HG02642 (cell line): ENCODE data around the gene STRN4.

Source experiments
- ATAC-seq: cut with Tn5 transposase; IDR thresholded peaks from one replicate; pipeline ENCODE4 v1.9.1; 2021; ENCODE audit warnings: mild to moderate bottlenecking; ENCODE audit not compliant: unreplicated experiment, poor library complexity

STRN4 gene

DNA sequence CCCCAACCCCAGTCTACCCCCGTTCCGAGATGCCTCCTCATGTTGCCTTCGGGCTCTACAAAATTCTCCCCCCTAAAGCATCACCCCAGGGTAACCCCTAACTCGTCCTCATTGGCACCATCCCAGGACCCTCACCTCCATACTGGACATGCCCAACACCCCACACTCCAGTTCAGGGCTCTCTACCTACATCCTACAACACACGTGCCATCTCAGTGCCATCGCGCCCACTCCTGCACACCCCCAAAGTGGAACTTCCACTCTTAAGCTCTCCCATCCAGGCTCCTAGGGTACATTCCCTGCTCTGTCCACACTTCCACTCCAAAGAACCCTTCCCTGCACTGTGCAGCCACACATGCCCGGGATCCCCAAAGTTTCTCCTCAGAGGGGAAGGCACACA is 1.2 kb downstream of the STRN4 start:
- ATAC-seq: no peak

DNA sequence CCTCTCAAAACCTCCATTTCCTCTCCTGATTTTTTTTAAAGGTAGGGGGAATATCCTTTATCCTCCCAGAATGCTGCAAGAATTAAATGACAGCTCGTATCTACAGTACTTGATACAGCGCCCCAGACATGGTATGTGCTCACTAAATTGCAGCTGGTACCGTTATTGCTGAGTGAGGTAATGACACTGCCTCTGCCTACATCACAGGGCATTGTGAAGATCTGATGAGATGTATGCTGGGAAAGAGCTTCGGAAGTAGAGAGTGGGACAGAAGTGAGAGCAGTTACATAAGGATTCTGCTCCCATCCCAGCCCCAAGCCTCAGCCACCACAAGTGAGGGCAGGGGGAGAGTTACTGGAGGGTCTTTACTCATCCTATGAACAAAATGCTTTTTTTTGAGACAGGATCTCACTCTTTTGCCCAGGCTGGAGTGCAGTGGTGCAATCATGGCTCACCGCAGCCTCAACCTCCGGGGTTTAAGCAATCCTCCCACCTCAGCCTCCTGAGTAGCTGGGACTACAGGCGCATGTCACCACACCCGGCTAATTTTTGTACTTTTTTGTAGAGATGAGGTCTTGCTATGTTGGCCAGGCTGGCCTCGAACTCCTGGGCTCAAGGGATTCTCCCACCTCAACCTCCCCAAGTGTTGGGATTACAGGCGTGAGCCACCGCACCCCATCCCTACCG is 2.1 kb downstream of the STRN4 start:
- ATAC-seq: no peak

GRCh38 chr19:46742926-46743480 is 3.2 kb downstream of the STRN4 start:
- no peak for ATAC-seq

- ATAC-seq: no peak
Measured at GRCh38 chr19:46741447-46741846, 4.8 kb downstream of the STRN4 start.

GRCh38 chr19:46739290-46739771 is 6.9 kb downstream of the STRN4 start:
- no peak for ATAC-seq

- ATAC-seq: no peak
Measured at GRCh38 chr19:46737761-46738171, 8.5 kb downstream of the STRN4 start.

GRCh38 chr19:46737298-46737654 is 9.0 kb downstream of the STRN4 start:
- no peak for ATAC-seq

DNA sequence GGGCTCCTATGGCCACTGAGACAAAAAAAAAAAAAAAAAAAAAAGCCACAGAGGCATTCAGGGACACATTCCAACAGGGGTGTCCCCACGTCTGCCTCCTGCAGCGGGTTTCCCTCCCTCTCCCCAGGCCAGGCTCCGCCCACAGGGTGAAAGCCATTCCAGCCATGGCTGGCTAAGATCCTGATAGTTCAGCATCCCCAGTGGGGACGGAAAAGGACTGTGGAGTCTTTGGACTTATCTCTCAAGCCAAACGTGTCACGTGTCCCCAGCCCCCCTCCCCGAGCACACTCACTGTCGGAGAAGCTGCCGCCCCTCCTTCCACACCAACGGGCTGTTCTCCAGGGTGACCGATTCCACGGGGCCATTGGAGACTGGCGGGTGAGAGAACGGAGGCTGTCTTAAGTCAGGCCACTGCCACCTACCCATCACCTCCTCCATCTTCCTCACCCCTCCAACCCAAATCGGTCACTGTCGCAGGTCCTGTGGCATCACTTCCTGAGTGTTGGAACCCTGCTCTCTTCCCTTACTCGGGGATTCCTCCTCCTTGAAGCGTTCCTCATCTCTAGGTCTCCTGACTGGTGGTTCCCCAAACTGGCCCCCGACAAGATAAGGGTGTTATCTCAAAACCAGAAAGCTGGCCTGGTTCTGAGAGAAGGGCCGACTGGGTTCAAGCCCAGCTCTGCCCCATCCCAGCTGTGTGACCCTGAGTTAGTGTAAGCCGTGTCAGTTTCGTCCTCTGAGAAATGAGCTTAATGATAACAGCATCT is 9.5 kb downstream of the STRN4 start:
- no peak for ATAC-seq

DNA sequence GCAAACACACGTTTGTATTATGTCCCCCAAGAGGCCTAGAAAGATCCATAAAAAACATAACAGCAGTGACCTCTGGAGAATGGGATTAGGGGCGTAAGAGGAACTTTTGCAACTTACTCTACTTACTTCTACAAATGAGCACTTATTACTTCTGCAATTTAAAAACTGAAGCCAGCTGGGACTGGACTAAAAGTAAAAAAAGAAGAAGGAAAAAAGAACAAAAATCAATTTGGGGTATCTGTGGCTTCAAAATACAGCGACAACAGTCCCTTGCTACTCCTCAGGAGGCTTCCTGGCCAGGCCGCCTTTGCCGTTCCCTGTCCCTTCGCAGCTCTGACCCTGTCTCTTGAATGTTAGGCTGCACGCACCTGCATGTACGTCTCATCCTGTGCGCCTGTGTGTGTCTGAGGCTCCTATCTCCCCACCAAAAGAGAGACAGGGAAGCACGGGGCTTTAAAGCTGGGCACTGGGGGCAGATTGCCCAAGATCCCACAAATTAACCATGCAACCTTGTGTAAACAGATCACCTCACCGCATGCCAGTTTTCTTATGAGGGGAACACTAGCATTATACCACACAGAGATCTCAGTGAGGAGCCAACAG is 12.5 kb downstream of the STRN4 start:
- ATAC-seq: no peak

- ATAC-seq: no peak
Measured at GRCh38 chr19:46732966-46733689, 13.1 kb downstream of the STRN4 start.

DNA sequence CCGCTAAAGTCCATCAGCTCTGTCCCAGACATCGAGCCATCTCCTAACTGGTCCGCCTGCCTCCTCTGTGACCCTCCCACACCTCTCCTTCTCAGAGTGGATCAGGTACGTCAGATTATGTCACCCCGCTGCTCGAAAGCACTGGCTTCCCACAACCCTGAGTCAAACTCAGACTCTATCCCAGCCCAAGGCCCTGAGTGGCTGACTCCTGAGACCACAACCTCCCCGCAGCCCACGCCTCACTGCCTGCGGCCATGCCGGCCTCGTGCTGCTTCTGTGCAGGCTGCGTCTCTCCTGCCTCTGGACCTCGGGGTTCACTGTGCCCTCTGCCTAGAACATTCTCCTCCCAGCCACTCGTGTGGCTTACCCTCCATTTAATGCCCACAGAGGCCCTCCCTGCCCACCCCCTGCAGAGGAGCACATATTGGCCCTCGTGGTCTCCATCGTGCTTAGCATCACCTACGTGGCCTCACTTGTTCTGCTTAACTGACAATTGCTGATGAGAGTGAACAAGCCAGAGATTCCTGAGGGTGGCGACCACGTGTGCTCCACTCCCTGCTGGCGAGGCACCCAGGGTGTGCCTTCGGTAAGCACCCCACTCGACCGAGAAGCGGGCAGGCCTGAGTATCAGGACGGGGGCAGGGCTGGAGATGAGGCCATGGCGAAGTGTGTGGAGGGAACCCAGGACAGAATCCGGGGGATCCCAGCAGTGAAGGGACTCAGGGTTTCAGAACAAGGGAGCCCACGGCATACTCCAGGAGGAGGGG is 13.9 kb downstream of the STRN4 start:
- no peak for ATAC-seq

DNA sequence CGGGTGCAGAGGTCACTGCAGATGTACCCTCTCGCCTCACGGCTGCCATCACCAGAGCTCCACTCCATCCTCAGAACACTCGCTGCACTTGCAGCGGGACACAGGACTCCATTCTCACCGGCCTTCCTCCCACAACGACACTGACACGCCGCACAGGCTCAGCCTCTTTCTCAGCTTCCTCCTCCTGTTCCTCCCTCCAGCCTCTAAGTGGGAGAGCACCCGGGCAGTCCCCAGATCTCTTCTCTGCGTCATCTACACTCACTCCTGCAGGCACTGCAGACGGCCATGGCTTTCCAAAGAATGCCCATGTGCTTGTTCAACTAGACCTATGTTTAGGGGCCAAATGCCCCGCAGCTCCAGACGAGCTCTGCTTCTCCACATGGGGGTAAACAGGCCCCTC is 14.7 kb downstream of the STRN4 start:
- no peak for ATAC-seq

- ATAC-seq: no peak
Measured at GRCh38 chr19:46731007-46731501, 15.2 kb downstream of the STRN4 start.

GRCh38 chr19:46730595-46730994 is 15.7 kb downstream of the STRN4 start:
- no peak for ATAC-seq

GRCh38 chr19:46730187-46730586 is 16.1 kb downstream of the STRN4 start:
- ATAC-seq: no peak

DNA sequence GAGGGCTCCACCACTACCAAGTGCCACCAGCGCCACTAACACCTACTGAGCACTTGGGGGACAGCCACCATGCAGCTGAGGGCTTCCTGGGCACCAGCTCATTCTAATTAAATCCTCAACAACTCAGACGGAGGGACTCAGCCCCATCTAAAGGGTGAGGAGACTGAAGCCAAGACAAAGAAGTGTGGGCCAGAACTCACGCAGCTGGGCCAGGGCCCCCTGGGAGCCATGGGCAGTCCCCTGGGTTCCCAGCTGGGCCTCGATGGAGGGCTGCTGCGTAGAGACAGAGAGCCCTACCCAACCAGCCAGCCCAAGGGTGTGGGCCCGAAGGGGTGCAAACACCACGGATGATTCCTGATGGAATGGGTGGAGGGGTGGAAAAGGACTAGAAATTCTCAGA is 16.6 kb downstream of the STRN4 start:
- ATAC-seq: no peak

- no peak for ATAC-seq
Measured at GRCh38 chr19:46728693-46729339, 17.4 kb downstream of the STRN4 start.

- ATAC-seq: no peak
Measured at GRCh38 chr19:46728208-46728607, 18.0 kb downstream of the STRN4 start.

GRCh38 chr19:46727757-46728156 is 18.5 kb downstream of the STRN4 start:
- ATAC-seq: no peak
